Caco-2 (cell line): ENCODE results near the gene SSH2. TPM values are rescaled to one million over a fixed set of nuclear protein-coding genes. Genes with fewer than 3 reads are reported as not detected.

Experiments
- BruUV-seq: library from RNA; stranded (reverse); fragments of 400-500 nt; replicated peaks from 2 replicates; lab custom pipeline; 2021; lab: Mats Ljungman, UMichigan
- CTCF ChIA-PET: fragments of 300-600 bp; sonication (Branson Sonifier 250); formaldehyde crosslinking; loops from one replicate; lab custom pipeline; 2022; ENCODE audit warnings: antibody characterized with exemption; lab: Charles Lee
- POLR2A ChIA-PET: fragments of 300-600 bp; sonication (Branson Sonifier 250); formaldehyde crosslinking; loops from one replicate; lab custom pipeline; 2022; ENCODE audit warnings: antibody characterized with exemption; lab: Charles Lee
- DNase-seq, 2 experiments: peaks; one replicate each; pipeline versions ENCODE4 v3.0.0 to v3.0.0-alpha.2; 2020 to 2022
- H3K27me3 ChIP-seq: replicated peaks from 2 replicates; pipeline ENCODE4 v1.6.0; 2011; ENCODE audit warnings: low read length; ENCODE audit not compliant: control insufficient read depth, insufficient read depth
- H3K36me3 ChIP-seq: 2 replicates; pipeline ENCODE4 v1.5.1; 2011; ENCODE audit warnings: low read length; ENCODE audit not compliant: control insufficient read depth, insufficient read depth
- H3K4me1 ChIP-seq: fragments of 250-450 bp; sonication (Bioruptor Pico); 2 replicates; pipeline ENCODE4 v1.5.1; 2020; ENCODE audit warnings: mild to moderate bottlenecking
- H3K4me3 ChIP-seq: 2 replicates; pipeline ENCODE4 v1.5.1; 2011; ENCODE audit warnings: low read depth, mild to moderate bottlenecking, control low read depth, low read length
- H3K9me3 ChIP-seq: fragments of 250-450 bp; sonication (Bioruptor Pico); 2 replicates; pipeline ENCODE4 v1.5.1; 2020; ENCODE audit warnings: mild to moderate bottlenecking, moderate library complexity
- H3K27ac Mint-ChIP-seq: one replicate; pipeline ENCODE4 v1.8.0; 2022; ENCODE audit warnings: mixed read lengths; ENCODE audit not compliant: unreplicated experiment
- H3K27me3 Mint-ChIP-seq: one replicate; pipeline ENCODE4 v1.8.0; 2022; ENCODE audit warnings: mixed read lengths; ENCODE audit not compliant: insufficient read depth, unreplicated experiment
- H3K36me3 Mint-ChIP-seq: one replicate; pipeline ENCODE4 v1.8.0; 2022; ENCODE audit warnings: mild to moderate bottlenecking, mixed read lengths; ENCODE audit not compliant: insufficient read depth, unreplicated experiment
- H3K4me1 Mint-ChIP-seq: one replicate; pipeline ENCODE4 v1.8.0; 2022; ENCODE audit warnings: low read depth, mixed read lengths; ENCODE audit not compliant: unreplicated experiment
- H3K4me3 Mint-ChIP-seq: one replicate; pipeline ENCODE4 v1.8.0; 2022; ENCODE audit warnings: mild to moderate bottlenecking, moderate library complexity, mixed read lengths; ENCODE audit not compliant: unreplicated experiment
- H3K9me3 Mint-ChIP-seq: one replicate; pipeline ENCODE4 v1.8.0; 2022; ENCODE audit warnings: mixed read lengths; ENCODE audit not compliant: unreplicated experiment
- intact Hi-C: fragments of 100-400 bp; cut with micrococcal nuclease; formaldehyde crosslinking; loops from one replicate; pipeline ENCODE4 v1.10.0; 2022; ENCODE audit not compliant: unreplicated experiment
- total RNA-seq: library from RNA; stranded (reverse); gene quantifications from 2 replicates; pipeline ENCODE4 v1.2.3, GENCODE V29; 2022
- TF ChIP-seq, protein P1 (sequence below), 2 experiments: fragments of 200-600 bp in 1 of 2; IDR thresholded peaks; 1 replicate in 1 of 2; 2 replicates in 1 of 2; pipeline versions ENCODE4 v1.5.1 to v1.8.0; 2011 to 2022; ENCODE audit warnings: antibody characterized with exemption in 1 of 2, control low read depth in 1 of 2, inconsistent platforms in 1 of 2, low read depth in 1 of 2, low read length in 1 of 2, mild to moderate bottlenecking in 1 of 2, moderate library complexity in 1 of 2; ENCODE audit not compliant: insufficient read depth in 1 of 2, severe bottlenecking in 1 of 2, unreplicated experiment in 1 of 2

Gene SSH2
- total RNA-seq, 1 experiment from 2014 or later: 48.2 TPM

DNA sequence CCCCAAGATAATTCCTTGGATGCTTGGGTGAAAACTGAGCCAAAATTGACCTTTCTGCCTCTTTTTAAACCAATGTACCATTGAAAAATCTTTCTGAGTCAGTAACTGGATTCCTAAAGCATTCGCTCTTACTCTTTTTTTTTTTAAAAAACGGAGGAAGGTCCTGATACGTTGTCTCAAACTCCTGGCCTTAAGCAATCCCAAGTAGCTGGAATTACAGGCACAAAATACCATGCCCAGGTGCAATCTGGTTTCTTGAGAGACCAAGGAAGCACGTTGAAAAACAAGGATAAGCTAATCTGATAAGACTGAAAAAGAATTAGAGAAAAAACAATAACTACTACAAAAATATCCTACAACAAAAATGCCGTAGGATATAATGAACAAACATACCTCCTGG, 136.5 kb downstream of the SSH2 start:
- CTCF ChIA-PET: no interaction called here
- H3K27ac Mint-ChIP-seq: no peak overlapping the region

DNA sequence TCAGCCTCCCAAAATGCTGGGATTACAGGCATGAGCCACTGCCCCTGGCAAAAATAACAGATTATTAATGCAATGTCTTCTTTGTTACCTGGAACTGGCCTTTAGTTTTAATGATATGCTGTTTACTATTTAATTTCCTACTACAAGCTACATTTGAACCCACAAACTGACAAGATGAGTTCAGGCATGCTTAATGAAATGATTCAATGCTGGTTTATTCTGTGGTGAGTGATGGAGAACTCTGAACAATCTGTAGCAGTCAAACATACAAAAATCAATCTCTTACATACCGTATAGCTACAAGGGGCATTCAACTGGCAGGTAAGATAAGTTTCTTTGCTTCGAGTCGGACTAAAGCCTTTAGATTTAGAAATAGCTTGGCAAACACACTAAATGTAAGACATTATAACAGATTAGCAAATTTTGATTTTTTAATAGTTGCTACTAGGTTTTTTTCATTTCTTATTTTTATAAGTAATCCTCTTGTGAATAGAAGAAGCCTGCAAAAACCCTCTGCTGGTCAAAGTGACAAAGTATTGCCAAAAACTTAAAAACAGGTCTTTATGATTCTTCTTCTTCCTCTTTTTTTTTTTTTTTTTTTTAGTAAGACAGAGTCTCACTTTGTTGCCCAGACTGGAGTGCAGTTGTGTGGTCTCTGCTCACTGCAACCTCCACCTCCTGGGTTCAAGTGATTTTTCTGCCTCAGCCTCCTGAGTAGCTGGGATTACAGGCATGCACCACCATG, 138.5 kb downstream of the SSH2 start:
- no peak overlapping the region for H3K4me3 ChIP-seq
- intact Hi-C loops: no loop called here
- no peaks in the 10 kb centered on the region for H3K36me3 Mint-ChIP-seq
- H3K27ac Mint-ChIP-seq: no peak overlapping the region
- BruUV-seq: no TSS peak
- no peaks in the 10 kb centered on the region for H3K27me3 ChIP-seq
- no peaks in the 10 kb centered on the region for H3K9me3 ChIP-seq
- CTCF ChIA-PET: no interaction called here
- no peaks in the 10 kb centered on the region; the same call in 1 of the 2 replicates for H3K36me3 ChIP-seq
- no peaks in the 10 kb centered on the region for H3K27me3 Mint-ChIP-seq
- POLR2A ChIA-PET: no interaction called here
- no peaks in the 10 kb centered on the region for H3K9me3 Mint-ChIP-seq
- H3K4me3 Mint-ChIP-seq: no peak overlapping the region
- H3K4me1 Mint-ChIP-seq: no peaks in the 10 kb centered on the region
- TF ChIP-seq, protein P1, sequence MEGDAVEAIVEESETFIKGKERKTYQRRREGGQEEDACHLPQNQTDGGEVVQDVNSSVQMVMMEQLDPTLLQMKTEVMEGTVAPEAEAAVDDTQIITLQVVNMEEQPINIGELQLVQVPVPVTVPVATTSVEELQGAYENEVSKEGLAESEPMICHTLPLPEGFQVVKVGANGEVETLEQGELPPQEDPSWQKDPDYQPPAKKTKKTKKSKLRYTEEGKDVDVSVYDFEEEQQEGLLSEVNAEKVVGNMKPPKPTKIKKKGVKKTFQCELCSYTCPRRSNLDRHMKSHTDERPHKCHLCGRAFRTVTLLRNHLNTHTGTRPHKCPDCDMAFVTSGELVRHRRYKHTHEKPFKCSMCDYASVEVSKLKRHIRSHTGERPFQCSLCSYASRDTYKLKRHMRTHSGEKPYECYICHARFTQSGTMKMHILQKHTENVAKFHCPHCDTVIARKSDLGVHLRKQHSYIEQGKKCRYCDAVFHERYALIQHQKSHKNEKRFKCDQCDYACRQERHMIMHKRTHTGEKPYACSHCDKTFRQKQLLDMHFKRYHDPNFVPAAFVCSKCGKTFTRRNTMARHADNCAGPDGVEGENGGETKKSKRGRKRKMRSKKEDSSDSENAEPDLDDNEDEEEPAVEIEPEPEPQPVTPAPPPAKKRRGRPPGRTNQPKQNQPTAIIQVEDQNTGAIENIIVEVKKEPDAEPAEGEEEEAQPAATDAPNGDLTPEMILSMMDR (IDR thresholded peaks at IDR 0.05; ENCODE audit: insufficient read depth in 1 of 2, low read depth in 1 of 2, low read length in 1 of 2, severe bottlenecking in 1 of 2, unreplicated experiment in 1 of 2): no peak
- H3K4me1 ChIP-seq: no peaks in the 10 kb centered on the region
- no peak for DNase-seq

More for the DNA sequence above, 136.5 kb downstream of the SSH2 start:
- DNase-seq: no peak
- TF ChIP-seq, protein P1 (IDR thresholded peaks at IDR 0.05; ENCODE audit: insufficient read depth in 1 of 2, low read depth in 1 of 2, low read length in 1 of 2, severe bottlenecking in 1 of 2, unreplicated experiment in 1 of 2): no peak
- POLR2A ChIA-PET: no interaction called here
- H3K27me3 ChIP-seq: no peaks in the 10 kb centered on the region
- Mint-ChIP-seq H3K9me3 (no peaks in the 10 kb centered on the region), H3K36me3 (no peaks in the 10 kb centered on the region), H3K4me1 (no peaks in the 10 kb centered on the region), H3K27me3 (no peaks in the 10 kb centered on the region), H3K4me3 (no peak overlapping the region)
- no peaks in the 10 kb centered on the region for H3K9me3 ChIP-seq
- no TSS peak for BruUV-seq
- no peaks in the 10 kb centered on the region for H3K36me3 ChIP-seq
- no peaks in the 10 kb centered on the region for H3K4me1 ChIP-seq
- intact Hi-C loops: no loop called here
- no peak overlapping the region for H3K4me3 ChIP-seq

DNA sequence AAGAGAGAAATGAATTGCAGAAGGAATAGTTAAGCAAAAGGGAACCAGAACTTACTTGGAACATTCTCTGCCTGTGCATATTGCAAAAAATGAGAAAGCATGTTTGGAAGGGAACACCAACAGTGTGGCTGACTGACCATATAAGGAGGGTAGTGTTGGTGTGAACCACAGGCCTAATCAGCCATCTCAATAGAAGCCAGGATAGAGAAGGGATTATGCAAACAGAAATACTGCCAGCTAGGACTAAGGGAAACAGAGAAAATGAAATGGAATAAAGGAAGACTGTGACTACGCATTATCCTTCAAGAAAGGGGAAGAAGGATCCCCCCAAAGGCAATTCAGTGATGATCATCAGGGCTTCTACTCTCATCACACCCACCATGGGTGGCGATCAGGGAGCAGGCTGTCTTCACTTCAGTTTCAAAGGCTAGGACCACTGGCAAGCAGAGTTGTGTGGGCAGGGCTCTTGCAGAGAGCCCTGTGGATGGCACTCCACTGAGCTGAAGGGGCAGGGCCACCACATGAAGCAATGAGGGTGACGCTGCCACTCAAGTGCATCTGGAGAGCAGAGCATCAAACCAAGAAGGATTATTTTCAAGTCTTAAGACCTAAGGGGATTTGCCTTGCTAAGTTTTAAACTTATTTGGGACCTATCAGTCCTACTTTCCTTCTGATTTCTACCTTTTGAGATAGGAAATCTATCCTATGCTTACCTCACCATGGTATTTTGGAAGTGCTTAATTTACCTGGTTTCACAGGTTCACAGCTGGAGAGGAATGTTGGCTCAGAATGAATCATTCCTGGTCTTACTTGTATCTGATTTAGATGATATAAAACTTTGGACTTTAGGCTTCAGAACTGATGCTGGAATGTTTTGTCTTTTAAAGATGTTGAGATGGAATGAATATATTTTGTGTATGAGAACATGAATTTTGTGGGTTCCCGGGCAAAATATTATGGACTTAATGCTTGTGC, 140.5 kb downstream of the SSH2 start:
- Mint-ChIP-seq H3K9me3 (no peaks in the 10 kb centered on the region), H3K27me3 (no peaks in the 10 kb centered on the region), H3K27ac (no peak overlapping the region), H3K36me3 (no peaks in the 10 kb centered on the region), H3K4me1 (peaks cover 5% of the 10 kb centered on the region), H3K4me3 (no peak overlapping the region)
- Histone ChIP-seq H3K36me3 (no peaks in the 10 kb centered on the region; the same call in 1 of the 2 replicates), H3K27me3 (no peaks in the 10 kb centered on the region), H3K4me1 (no peaks in the 10 kb centered on the region), H3K4me3 (no peak overlapping the region), H3K9me3 (no peaks in the 10 kb centered on the region)
- no peak for DNase-seq
- CTCF ChIA-PET: no interaction called here
- no TSS peak for BruUV-seq
- intact Hi-C loops: no loop called here
- POLR2A ChIA-PET: no interaction called here
- TF ChIP-seq, protein P1 (IDR thresholded peaks at IDR 0.05; ENCODE audit: insufficient read depth in 1 of 2, low read depth in 1 of 2, low read length in 1 of 2, severe bottlenecking in 1 of 2, unreplicated experiment in 1 of 2): no peak
